ENCODE results near the gene NOL6. TPM values are rescaled to one million over a fixed set of nuclear protein-coding genes. Genes with fewer than 3 reads are reported as not detected.
A peak's percentile ranks its signal among the peaks of the same experiment; 100 is the strongest.

The NOL6 gene
- total and polyA plus RNA-seq, 2 experiments from 2014 or later, result 17.2 to 18.6 TPM

- Histone ChIP-seq H3K27ac (no peak overlapping the region), H3K4me3 (no peak overlapping the region), H3K36me3 (no peaks in the 10 kb centered on the region), H3K4me1 (ENCODE audit: low read depth) (no peaks in the 10 kb centered on the region), H3K9me3 (ENCODE audit: low read depth) (no peaks in the 10 kb centered on the region), H3K27me3 (no peaks in the 10 kb centered on the region)
- no peak for DNase-seq (ENCODE audit: low read depth in 1 of 2, low spot score in 1 of 2)
- no peak for TF ChIP-seq CTCF (IDR thresholded peaks at IDR 0.05; ENCODE audit: low read depth, low read length)
These were observed 27.3 kb downstream of the NOL6 start for GRCh38 chr9:33446240-33446945.

GRCh38 chr9:33445389-33446239 lies 28.1 kb downstream of the NOL6 start:
- Histone ChIP-seq H3K27me3 (no peaks in the 10 kb centered on the region), H3K4me1 (ENCODE audit: low read depth) (no peaks in the 10 kb centered on the region), H3K36me3 (no peaks in the 10 kb centered on the region), H3K4me3 (no peak overlapping the region), H3K27ac (no peak overlapping the region), H3K9me3 (ENCODE audit: low read depth) (no peaks in the 10 kb centered on the region)
- DNase-seq (ENCODE audit: low read depth in 1 of 2, low spot score in 1 of 2), result no peak
- no peak for TF ChIP-seq CTCF (IDR thresholded peaks at IDR 0.05; ENCODE audit: low read depth, low read length)

- TF ChIP-seq CTCF (IDR thresholded peaks at IDR 0.05; ENCODE audit: low read depth, low read length), result no peak
- Histone ChIP-seq H3K4me1 (ENCODE audit: low read depth) (no peaks in the 10 kb centered on the region), H3K4me3 (no peak overlapping the region), H3K36me3 (no peaks in the 10 kb centered on the region), H3K27ac (no peak overlapping the region), H3K9me3 (ENCODE audit: low read depth) (no peaks in the 10 kb centered on the region), H3K27me3 (no peaks in the 10 kb centered on the region)
- DNase-seq (ENCODE audit: low read depth in 1 of 2, low spot score in 1 of 2), result no peak
These were observed 30.1 kb downstream of the NOL6 start for GRCh38 chr9:33443464-33444154.

DNA sequence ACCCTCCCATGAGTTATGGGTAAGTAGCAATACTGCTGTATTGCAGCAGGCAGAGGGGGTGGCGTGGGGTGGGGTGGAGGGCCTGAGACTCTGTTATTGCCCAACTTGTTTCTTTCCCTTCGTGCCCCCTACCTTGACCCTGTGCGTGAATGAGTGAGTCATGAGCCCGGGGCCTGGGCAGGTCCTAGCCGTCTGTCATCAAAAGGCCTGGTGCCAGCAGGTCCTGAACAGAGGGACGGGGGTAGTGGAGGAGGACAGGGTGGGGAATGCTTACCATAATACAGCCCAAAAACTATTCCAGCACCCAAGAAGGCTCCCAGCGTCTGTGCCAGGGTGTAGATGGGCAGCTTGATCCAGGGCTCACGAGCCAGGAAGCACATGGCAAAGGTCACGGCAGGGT lies 30.7 kb downstream of the NOL6 start:
- no peaks in the 10 kb centered on the region for H3K27me3 ChIP-seq
- no peak for TF ChIP-seq CTCF (IDR thresholded peaks at IDR 0.05; ENCODE audit: low read depth, low read length)
- H3K4me3 ChIP-seq, result no peak overlapping the region
- no peaks in the 10 kb centered on the region for H3K9me3 ChIP-seq (ENCODE audit: low read depth)
- no peak overlapping the region for H3K27ac ChIP-seq
- no peaks in the 10 kb centered on the region for H3K36me3 ChIP-seq
- H3K4me1 ChIP-seq (ENCODE audit: low read depth), result no peaks in the 10 kb centered on the region
- peak in 1 of 2 donors; percentile 63 for DNase-seq (ENCODE audit: low read depth in 1 of 2, low spot score in 1 of 2)

DNA sequence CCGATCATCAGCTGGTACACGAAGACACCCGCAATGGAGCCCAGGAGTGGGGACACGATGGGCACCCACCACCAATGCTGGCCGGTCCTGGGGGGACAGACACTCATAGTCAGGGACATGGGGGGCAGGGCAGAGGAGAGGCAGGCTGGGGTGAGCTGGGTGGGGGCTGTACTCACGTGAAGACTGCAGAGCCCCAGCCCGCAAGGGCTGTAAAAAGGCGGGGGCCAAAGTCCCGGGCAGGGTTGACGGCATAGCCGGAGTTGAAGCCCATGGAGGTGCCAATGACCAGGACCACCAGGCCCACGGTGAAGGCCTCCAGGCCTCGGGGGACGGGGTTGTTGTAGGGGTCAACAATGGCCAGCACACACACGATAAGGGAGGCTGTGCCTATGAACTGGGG lies 31.6 kb downstream of the NOL6 start:
- Histone ChIP-seq H3K9me3 (ENCODE audit: low read depth) (no peaks in the 10 kb centered on the region), H3K27me3 (no peaks in the 10 kb centered on the region), H3K27ac (no peak overlapping the region), H3K4me3 (no peak overlapping the region), H3K4me1 (ENCODE audit: low read depth) (no peaks in the 10 kb centered on the region), H3K36me3 (no peaks in the 10 kb centered on the region)
- DNase-seq (ENCODE audit: low read depth in 1 of 2, low spot score in 1 of 2), result no peak
- no peak for TF ChIP-seq CTCF (IDR thresholded peaks at IDR 0.05; ENCODE audit: low read depth, low read length)
